Calu3 (cell line): ENCODE data around the gene MAZ. TPM values are rescaled to one million over a fixed set of nuclear protein-coding genes. Genes with fewer than 3 reads are reported as not detected.
A peak's percentile ranks its signal among the peaks of the same experiment; 100 is the strongest.

ENCODE experiments used
- BruUV-seq: library from RNA; stranded (reverse); fragments of 400-500 nt; replicated peaks from 2 replicates; lab custom pipeline; 2021; lab: Mats Ljungman, UMichigan
- CTCF ChIA-PET: fragments of 300-600 bp; sonication (Branson Sonifier 250); formaldehyde crosslinking; loops from one replicate; lab custom pipeline; 2022; ENCODE audit warnings: antibody characterized with exemption; lab: Charles Lee
- DNase-seq: peaks from one replicate; pipeline ENCODE4 v3.0.0; 2022
- H3K27ac Mint-ChIP-seq: one replicate; pipeline ENCODE4 v1.8.0; 2022; ENCODE audit warnings: mixed read lengths; ENCODE audit not compliant: unreplicated experiment
- H3K27me3 Mint-ChIP-seq: one replicate; pipeline ENCODE4 v1.8.0; 2022; ENCODE audit warnings: mixed read lengths; ENCODE audit not compliant: unreplicated experiment
- H3K36me3 Mint-ChIP-seq: one replicate; pipeline ENCODE4 v1.8.0; 2022; ENCODE audit warnings: mild to moderate bottlenecking, moderate library complexity, mixed read lengths; ENCODE audit not compliant: insufficient read depth, unreplicated experiment
- H3K4me1 Mint-ChIP-seq: one replicate; pipeline ENCODE4 v1.8.0; 2022; ENCODE audit warnings: mild to moderate bottlenecking, low read depth, mixed read lengths; ENCODE audit not compliant: unreplicated experiment
- H3K4me3 Mint-ChIP-seq: one replicate; pipeline ENCODE4 v1.8.0; 2022; ENCODE audit warnings: mild to moderate bottlenecking, low read depth, moderate library complexity, mixed read lengths; ENCODE audit not compliant: unreplicated experiment
- H3K9me3 Mint-ChIP-seq: one replicate; pipeline ENCODE4 v1.8.0; 2022; ENCODE audit warnings: low read depth, mixed read lengths; ENCODE audit not compliant: unreplicated experiment
- intact Hi-C: fragments of 100-400 bp; cut with micrococcal nuclease; formaldehyde crosslinking; loops from one replicate; pipeline ENCODE4 v1.10.0; 2022; ENCODE audit not compliant: unreplicated experiment
- total RNA-seq: library from RNA; stranded (reverse); gene quantifications from 2 replicates; pipeline ENCODE4 v1.2.3, GENCODE V29; 2022
- TF ChIP-seq, protein P1 (sequence below): fragments of 200-600 bp; IDR thresholded peaks from one replicate; pipeline ENCODE4 v1.8.0; 2022; ENCODE audit warnings: antibody characterized with exemption; ENCODE audit not compliant: unreplicated experiment

The MAZ gene
- total RNA-seq, 1 experiment from 2014 or later = 257 TPM

DNA sequence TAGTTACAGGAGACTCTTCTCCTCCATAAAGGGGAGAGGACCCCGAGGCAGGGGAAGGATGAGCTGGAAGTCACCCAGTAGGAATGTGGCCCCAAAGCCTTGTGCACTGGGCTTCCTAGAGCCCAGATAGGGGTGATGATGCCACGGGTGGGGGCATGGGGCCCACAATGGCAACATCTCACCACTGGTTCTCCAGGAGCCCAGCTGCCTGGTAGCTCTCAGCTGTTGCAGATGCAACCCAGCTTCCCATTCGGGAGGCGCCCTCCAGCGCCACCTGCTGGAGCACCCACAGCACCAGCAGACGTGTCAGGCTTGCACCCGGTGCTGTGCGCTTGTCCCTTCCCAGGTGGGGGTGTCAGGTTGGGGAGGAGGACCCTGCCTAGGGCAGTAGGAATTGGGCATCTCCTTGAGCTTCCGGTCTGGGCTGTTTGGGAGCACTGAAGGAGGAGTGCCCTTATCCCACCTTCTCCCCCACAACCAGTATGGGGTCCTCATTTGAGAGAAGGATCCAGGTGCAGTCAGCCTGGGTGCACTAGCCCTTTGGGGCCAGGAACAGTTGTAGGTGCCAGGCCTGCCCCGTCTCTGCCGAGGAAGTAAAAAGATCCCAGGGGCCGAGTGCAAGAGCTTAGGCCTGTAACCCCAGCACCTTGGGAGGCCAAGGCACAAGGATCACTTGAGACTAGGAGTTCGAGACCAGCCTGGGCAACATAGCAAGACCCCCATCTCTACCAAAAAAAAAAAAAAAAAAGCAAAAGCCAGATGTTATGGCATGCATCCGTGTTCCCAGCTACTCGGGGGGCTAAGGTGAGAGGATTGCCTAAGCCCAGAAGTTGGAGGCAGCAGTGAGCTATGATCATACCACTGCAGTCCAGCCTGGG, 42.3 kb downstream of the MAZ start:
- H3K36me3 Mint-ChIP-seq = peaks cover 56% of the 10 kb centered on the region
- H3K27me3 Mint-ChIP-seq = no peaks in the 10 kb centered on the region
- intact Hi-C loops = loop anchor here (1.0 to 2.0 kb wide), 2 partner anchors 28 to 148 kb away; partner anchors contain the start of gene MVP
- TF ChIP-seq, protein P1, sequence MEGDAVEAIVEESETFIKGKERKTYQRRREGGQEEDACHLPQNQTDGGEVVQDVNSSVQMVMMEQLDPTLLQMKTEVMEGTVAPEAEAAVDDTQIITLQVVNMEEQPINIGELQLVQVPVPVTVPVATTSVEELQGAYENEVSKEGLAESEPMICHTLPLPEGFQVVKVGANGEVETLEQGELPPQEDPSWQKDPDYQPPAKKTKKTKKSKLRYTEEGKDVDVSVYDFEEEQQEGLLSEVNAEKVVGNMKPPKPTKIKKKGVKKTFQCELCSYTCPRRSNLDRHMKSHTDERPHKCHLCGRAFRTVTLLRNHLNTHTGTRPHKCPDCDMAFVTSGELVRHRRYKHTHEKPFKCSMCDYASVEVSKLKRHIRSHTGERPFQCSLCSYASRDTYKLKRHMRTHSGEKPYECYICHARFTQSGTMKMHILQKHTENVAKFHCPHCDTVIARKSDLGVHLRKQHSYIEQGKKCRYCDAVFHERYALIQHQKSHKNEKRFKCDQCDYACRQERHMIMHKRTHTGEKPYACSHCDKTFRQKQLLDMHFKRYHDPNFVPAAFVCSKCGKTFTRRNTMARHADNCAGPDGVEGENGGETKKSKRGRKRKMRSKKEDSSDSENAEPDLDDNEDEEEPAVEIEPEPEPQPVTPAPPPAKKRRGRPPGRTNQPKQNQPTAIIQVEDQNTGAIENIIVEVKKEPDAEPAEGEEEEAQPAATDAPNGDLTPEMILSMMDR = peak; percentile 90
- H3K4me3 Mint-ChIP-seq = no peak overlapping the region
- H3K9me3 Mint-ChIP-seq = no peaks in the 10 kb centered on the region
- peak; percentile 85 for DNase-seq
- peak overlapping the region; percentile 65 for H3K27ac Mint-ChIP-seq
- CTCF ChIA-PET = interaction anchor here (0.6 to 2.6 kb wide), 28 partner anchors 8 to 183 kb away, joined by 3 to 30 read pairs (median 4); partner anchors contain the start of genes ASPHD1, HIRIP3, KIF22 and MVP
- BruUV-seq = no TSS peak
- no peaks in the 10 kb centered on the region for H3K4me1 Mint-ChIP-seq

DNA sequence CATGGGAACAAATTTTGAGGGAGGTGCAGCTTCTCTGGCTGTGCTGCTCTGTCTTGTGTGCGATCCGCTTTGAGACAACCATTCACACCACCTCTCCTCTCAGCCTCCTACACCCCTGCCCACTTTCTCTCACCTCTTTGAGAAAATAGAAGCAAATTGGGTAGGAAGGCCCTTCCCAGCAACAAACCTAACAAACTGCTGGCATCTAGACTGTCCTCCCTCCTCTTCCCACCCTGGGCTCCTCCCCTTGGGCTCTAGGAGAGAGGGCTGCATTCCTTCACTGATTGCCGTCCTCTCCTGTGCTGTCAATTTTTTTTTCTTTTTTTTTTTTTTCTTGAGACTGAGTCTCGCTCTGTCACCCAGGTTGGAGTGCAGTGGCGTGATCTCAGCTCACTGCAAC, 43.2 kb downstream of the MAZ start:
- H3K4me1 Mint-ChIP-seq = no peaks in the 10 kb centered on the region
- no peak overlapping the region for H3K4me3 Mint-ChIP-seq
- TF ChIP-seq, protein P1 = no peak
- DNase-seq = no peak
- H3K27ac Mint-ChIP-seq = no peak overlapping the region
- BruUV-seq = no TSS peak
- CTCF ChIA-PET = interaction anchor here (0.7 to 2.5 kb wide), 5 partner anchors 20 to 165 kb away, joined by 3 to 21 read pairs (median 5); partner anchors contain the start of gene SEZ6L2
- intact Hi-C loops = loop anchor here (2.0 kb wide), 1 partner anchor 29 kb away; the partner anchor contains the start of gene MVP
- no peaks in the 10 kb centered on the region for H3K9me3 Mint-ChIP-seq
- no peaks in the 10 kb centered on the region for H3K27me3 Mint-ChIP-seq
- peaks cover 57% of the 10 kb centered on the region for H3K36me3 Mint-ChIP-seq

DNA sequence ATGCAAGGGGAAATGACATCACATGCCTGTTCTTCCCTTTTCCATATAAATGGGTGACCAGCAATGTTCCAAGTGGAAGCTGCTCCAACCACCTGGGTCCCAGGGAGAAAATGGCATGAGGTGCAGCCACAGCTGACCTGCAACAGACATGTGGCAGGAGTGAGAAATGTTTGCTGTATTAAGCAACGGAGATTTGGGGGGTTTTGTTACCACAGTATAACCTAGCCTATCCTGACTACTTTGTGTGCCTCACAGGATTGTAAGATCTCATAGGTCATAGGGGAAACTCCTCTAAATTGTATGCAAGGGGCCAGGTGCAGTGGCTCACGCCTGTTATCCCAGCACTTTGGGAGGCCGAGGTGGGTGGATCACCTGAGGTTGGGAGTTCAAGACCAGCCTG, 44.7 kb downstream of the MAZ start:
- intact Hi-C loops = no loop called here
- H3K27ac Mint-ChIP-seq = no peak overlapping the region
- H3K9me3 Mint-ChIP-seq = no peaks in the 10 kb centered on the region
- TF ChIP-seq, protein P1 = no peak
- CTCF ChIA-PET = interaction anchor here (0.6 kb wide), 1 partner anchor 1023 kb away, joined by 4 read pairs; no protein-coding TSS in a partner anchor
- H3K36me3 Mint-ChIP-seq = peaks cover 43% of the 10 kb centered on the region
- H3K4me1 Mint-ChIP-seq = no peaks in the 10 kb centered on the region
- BruUV-seq = TSS peak; percentile 19
- no peak for DNase-seq
- H3K4me3 Mint-ChIP-seq = no peak overlapping the region
- H3K27me3 Mint-ChIP-seq = no peaks in the 10 kb centered on the region

DNA sequence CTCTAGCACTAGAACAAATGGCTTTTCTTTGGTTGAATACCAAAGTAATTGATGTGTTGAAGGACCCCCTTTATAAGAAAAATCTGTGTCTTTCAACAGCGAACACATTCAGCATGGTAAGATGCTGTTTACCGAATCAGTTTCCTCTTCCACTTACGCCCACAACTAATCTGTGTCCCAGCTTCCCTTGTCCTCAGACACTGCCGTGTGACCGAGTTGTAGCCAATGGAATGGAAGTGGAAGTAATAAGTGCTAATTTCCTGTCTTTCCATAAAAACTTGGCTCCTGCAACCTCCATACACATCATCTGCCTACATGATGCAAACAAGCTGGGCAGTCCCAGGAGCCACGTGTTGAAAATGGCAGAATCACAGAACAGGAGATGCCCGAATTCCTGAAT, 46.3 kb downstream of the MAZ start:
- Mint-ChIP-seq H3K9me3 (no peaks in the 10 kb centered on the region), H3K27ac (no peak overlapping the region), H3K4me1 (no peaks in the 10 kb centered on the region), H3K4me3 (no peak overlapping the region), H3K36me3 (peaks cover 28% of the 10 kb centered on the region), H3K27me3 (no peaks in the 10 kb centered on the region)
- intact Hi-C loops = no loop called here
- no peak for DNase-seq
- CTCF ChIA-PET = interaction anchor here (0.6 to 0.7 kb wide), 2 partner anchors 12 to 23 kb away, joined by 3 to 4 read pairs; no protein-coding TSS in a partner anchor
- TF ChIP-seq, protein P1 = no peak
- BruUV-seq = no TSS peak
